Endothelial cell of umbilical vein (primary cell): Measurements from ENCODE around the gene GFI1B. TPM values are rescaled to one million over a fixed set of nuclear protein-coding genes. Genes with fewer than 3 reads are reported as not detected.

ENCODE experiments used
- BruUV-seq: library from RNA; stranded (reverse); fragments of 400-500 nt; replicated peaks from 2 replicates; lab custom pipeline; 2021; lab: Mats Ljungman, UMichigan
- CTCF ChIA-PET: fragments of 300-600, 350-600 bp; sonication (Branson Sonifier 250); formaldehyde crosslinking; loops from one replicate; lab custom pipeline; 2021; ENCODE audit warnings: antibody characterized with exemption, inconsistent platforms; lab: Charles Lee
- POLR2A ChIA-PET: fragments of 300-600, 350-600 bp; sonication (Branson Sonifier 250); formaldehyde crosslinking; loops from one replicate; lab custom pipeline; 2021; ENCODE audit warnings: antibody characterized with exemption, inconsistent platforms; lab: Charles Lee
- DNase-seq: peaks from one replicate; pipeline ENCODE4 v3.0.0-alpha.2; 2011; ENCODE audit warnings: low read depth, low spot score
- FAIRE-seq: peaks from 2 replicates; lab custom pipeline; 2011; peaks lifted over from hg19 to GRCh38; lab: Jason Lieb, UNC
- H2AFZ ChIP-seq: 2 replicates; pipeline ENCODE4 v1.6.0; 2012; ENCODE audit warnings: low read depth, low read length, control low read depth, inconsistent platforms
- H3K27ac ChIP-seq: 2 replicates; pipeline ENCODE4 v1.5.1; 2011; ENCODE audit warnings: low read depth, mild to moderate bottlenecking, control low read depth, low read length, moderate library complexity; ENCODE audit not compliant: insufficient read depth
- H3K27me3 ChIP-seq, 2 experiments: 2 replicates each; pipeline versions ENCODE4 v1.6.0 to v1.6.1; 2011; ENCODE audit warnings: low read length in 2 of 2, mixed read lengths in 1 of 2; ENCODE audit not compliant: control insufficient read depth in 2 of 2, insufficient read depth in 2 of 2
- H3K36me3 ChIP-seq, 2 experiments: 2 replicates in 1 of 2; 3 replicates in 1 of 2; pipeline ENCODE4 v1.5.1; 2011; ENCODE audit warnings: low read length in 2 of 2, mild to moderate bottlenecking in 1 of 2, moderate library complexity in 1 of 2; ENCODE audit not compliant: control insufficient read depth in 2 of 2, insufficient read depth in 2 of 2; ENCODE audit errors: extremely low read depth in 1 of 2
- H3K4me1 ChIP-seq: 3 replicates; pipeline ENCODE4 v1.5.1; 2011; ENCODE audit warnings: mild to moderate bottlenecking, low read length; ENCODE audit not compliant: control insufficient read depth, insufficient read depth; ENCODE audit errors: extremely low read depth
- H3K4me2 ChIP-seq: 2 replicates; pipeline ENCODE4 v1.6.1; 2011; ENCODE audit warnings: low read length, control low read depth, mixed read lengths; ENCODE audit not compliant: insufficient read depth
- H3K4me3 ChIP-seq, 3 experiments: fragments of 200-600 bp in 1 of 3; sonication (generic), shearing (Covaris generic) in 1 of 3; replicated peaks in 1 of 3; 2 replicates each; pipeline ENCODE4 v1.5.1; 2011 to 2016; ENCODE audit warnings: control low read depth in 3 of 3, low read length in 3 of 3, mild to moderate bottlenecking in 2 of 3, inconsistent platforms in 1 of 3, low read depth in 1 of 3, moderate library complexity in 1 of 3; ENCODE audit not compliant: insufficient read depth in 1 of 3
- H3K79me2 ChIP-seq: 2 replicates; pipeline ENCODE4 v1.6.0; 2012; ENCODE audit warnings: low read length, inconsistent platforms; ENCODE audit not compliant: control insufficient read depth, insufficient read depth
- H3K9ac ChIP-seq: replicated peaks from 2 replicates; pipeline ENCODE3; 2011; ENCODE audit warnings: low read length, control low read depth; ENCODE audit not compliant: insufficient read depth; ENCODE audit errors: extremely low read depth
- H3K9me1 ChIP-seq: replicated peaks from 3 replicates; pipeline ENCODE4 v1.6.0; 2011; ENCODE audit warnings: mild to moderate bottlenecking, low read length; ENCODE audit not compliant: control insufficient read depth, insufficient read depth; ENCODE audit errors: extremely low read depth
- H3K9me3 ChIP-seq: replicated peaks from 2 replicates; pipeline ENCODE4 v1.5.1; 2012; ENCODE audit warnings: low read length, inconsistent platforms; ENCODE audit not compliant: control insufficient read depth, insufficient read depth
- H4K20me1 ChIP-seq: replicated peaks from 2 replicates; pipeline ENCODE3; 2011; ENCODE audit warnings: mild to moderate bottlenecking, low read length; ENCODE audit not compliant: control insufficient read depth, insufficient read depth; ENCODE audit errors: extremely low read depth
- EZH2 ChIP-seq: IDR thresholded peaks from 2 replicates; pipeline ENCODE4 v1.6.1; 2012; ENCODE audit warnings: borderline replicate concordance, low read depth, mild to moderate bottlenecking, moderate library complexity, low read length, inconsistent platforms; ENCODE audit not compliant: severe bottlenecking
- FOS ChIP-seq: IDR thresholded peaks from 2 replicates; pipeline ENCODE4 v1.6.1; 2011; ENCODE audit warnings: mild to moderate bottlenecking, low read length, moderate library complexity, borderline replicate concordance; ENCODE audit not compliant: insufficient read depth
- GATA2 ChIP-seq: IDR thresholded peaks from 2 replicates; pipeline ENCODE4 v1.7.0; 2011; ENCODE audit warnings: low read depth, mild to moderate bottlenecking, moderate library complexity, mixed read lengths, low read length; ENCODE audit not compliant: insufficient read length, insufficient read depth
- JUN ChIP-seq: IDR thresholded peaks from 2 replicates; pipeline ENCODE4 v1.6.1; 2011; ENCODE audit warnings: borderline replicate concordance, low read depth; ENCODE audit not compliant: insufficient read length, insufficient read depth
- MAX ChIP-seq: IDR thresholded peaks from 2 replicates; pipeline ENCODE4 v1.6.1; 2011; ENCODE audit not compliant: insufficient read depth, insufficient read length
- MYC ChIP-seq: IDR thresholded peaks from one replicate; pipeline ENCODE4 v1.6.1; 2011; ENCODE audit warnings: mild to moderate bottlenecking, low read depth, low read length
- POLR2A ChIP-seq: IDR thresholded peaks from 2 replicates; pipeline ENCODE4 v1.6.1; 2012; ENCODE audit warnings: low read depth, mild to moderate bottlenecking, control low read depth, low read length
- POLR2AphosphoS5 ChIP-seq: IDR thresholded peaks from 2 replicates; pipeline ENCODE4 v1.6.1; 2012; ENCODE audit warnings: low read depth, mild to moderate bottlenecking, control low read depth, low read length, moderate library complexity; ENCODE audit not compliant: insufficient read depth
- dilution Hi-C: fragments of 300-500 bp; cut with MboI; formaldehyde crosslinking; loops from one replicate; pipeline ENCODE4 v1.15.0; 2019; ENCODE audit warnings: low sequenced_read_pairs; ENCODE audit not compliant: extremely low pct_ligation_motif_present
- intact Hi-C: fragments of 100-400 bp; cut with micrococcal nuclease; formaldehyde crosslinking; loops from one replicate; pipeline ENCODE4 v1.10.0; 2022
- polyA plus RNA-seq, 4 experiments: library from polyadenylated mRNA; depleted of rRNA in 3 of 4; stranded (reverse) in 3 of 4; unstranded in 1 of 4; fragments of >200 nt; gene quantifications; 2 replicates each; pipeline versions ENCODE4 v1.2.1 to v1.2.3, GENCODE V29; 2011 to 2012; ENCODE audit warnings: missing spikeins in 1 of 4
- total RNA-seq: library from RNA; stranded (reverse); gene quantifications from 2 replicates; pipeline ENCODE4 v1.2.3, GENCODE V29; 2021
- TF ChIP-seq, protein P1 (sequence below), 2 donors: IDR thresholded peaks; 1 replicate in 1 of 2; 2 replicates in 1 of 2; pipeline ENCODE4 v1.5.1; 2011; ENCODE audit warnings: low read length in 2 of 2, mild to moderate bottlenecking in 2 of 2, moderate library complexity in 2 of 2, control low read depth in 1 of 2, inconsistent platforms in 1 of 2, low read depth in 1 of 2; ENCODE audit not compliant: insufficient read depth in 1 of 2; ENCODE audit errors: extremely low read depth in 1 of 2

Gene GFI1B
- total and polyA plus RNA-seq, 2 donors (not counting 3 experiments of a cell fraction or from before 2014, with no cell fraction given): 0.04 TPM; not detected in 1

- Histone ChIP-seq H3K36me3 (peaks cover 0 to 2% of the 10 kb centered on the region in 2 experiments), H3K79me2 (peaks cover 47% of the 10 kb centered on the region), H3K27me3 (no peaks in the 10 kb centered on the region), H3K4me3 (peak within 1 kb of the TSS; percentile 85 to 93 (median 92)), H3K4me2 (peak within 1 kb of the TSS; percentile 78), H3K27ac (peak within 1 kb of the TSS; percentile 69), H3K9me3 (no peaks in the 10 kb centered on the region), H3K9ac (peak within 1 kb of the TSS; percentile 94), H4K20me1 (no peaks in the 10 kb centered on the region), H2AFZ (peak within 1 kb of the TSS; percentile 96), H3K4me1 (peaks cover 8% of the 10 kb centered on the region), H3K9me1 (no peaks in the 10 kb centered on the region)
- dilution Hi-C loops (no loop called here), intact Hi-C loops (loop anchor here (1.0 kb wide), 1 partner anchor 8 kb away; no protein-coding TSS in a partner anchor)
- CTCF ChIA-PET: interaction anchor here (0.7 to 2.2 kb wide), 13 partner anchors 9 to 156 kb away, joined by 3 to 34 read pairs (median 3); partner anchors contain the start of gene GFI1B
- POLR2A ChIA-PET: interaction anchor here (0.6 to 1.2 kb wide), 5 partner anchors 12 to 208 kb away, joined by 3 to 6 read pairs (median 5); partner anchors contain the start of gene TSC1
- peak; percentile 98 for FAIRE-seq
- BruUV-seq: TSS peak; percentile 60
- no peak for TF ChIP-seq EZH2
- TF ChIP-seq FOS: no peak
- no peak for TF ChIP-seq GATA2
- no peak for TF ChIP-seq MAX
- no peak for TF ChIP-seq JUN
- TF ChIP-seq MYC: no peak
- TF ChIP-seq POLR2AphosphoS5: peak; percentile 80
- TF ChIP-seq, protein P1, sequence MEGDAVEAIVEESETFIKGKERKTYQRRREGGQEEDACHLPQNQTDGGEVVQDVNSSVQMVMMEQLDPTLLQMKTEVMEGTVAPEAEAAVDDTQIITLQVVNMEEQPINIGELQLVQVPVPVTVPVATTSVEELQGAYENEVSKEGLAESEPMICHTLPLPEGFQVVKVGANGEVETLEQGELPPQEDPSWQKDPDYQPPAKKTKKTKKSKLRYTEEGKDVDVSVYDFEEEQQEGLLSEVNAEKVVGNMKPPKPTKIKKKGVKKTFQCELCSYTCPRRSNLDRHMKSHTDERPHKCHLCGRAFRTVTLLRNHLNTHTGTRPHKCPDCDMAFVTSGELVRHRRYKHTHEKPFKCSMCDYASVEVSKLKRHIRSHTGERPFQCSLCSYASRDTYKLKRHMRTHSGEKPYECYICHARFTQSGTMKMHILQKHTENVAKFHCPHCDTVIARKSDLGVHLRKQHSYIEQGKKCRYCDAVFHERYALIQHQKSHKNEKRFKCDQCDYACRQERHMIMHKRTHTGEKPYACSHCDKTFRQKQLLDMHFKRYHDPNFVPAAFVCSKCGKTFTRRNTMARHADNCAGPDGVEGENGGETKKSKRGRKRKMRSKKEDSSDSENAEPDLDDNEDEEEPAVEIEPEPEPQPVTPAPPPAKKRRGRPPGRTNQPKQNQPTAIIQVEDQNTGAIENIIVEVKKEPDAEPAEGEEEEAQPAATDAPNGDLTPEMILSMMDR (IDR thresholded peaks at IDR 0.05; ENCODE audit: extremely low read depth in 1 of 2, insufficient read depth in 1 of 2, low read depth in 1 of 2, low read length in 2 of 2): no peak
- TF ChIP-seq POLR2A: peak; percentile 84
- DNase-seq: peak; percentile 99
Observed at GRCh38 chr9:133030317-133031129, 52.0 kb downstream of the GFI1B start, which contains the start of gene GTF3C5. Gene GTF3C5, plus strand, starts transcription at chr9:133030997. Its CDS starts 15 bp downstream, at chr9:133031012.
